Neural cell (in vitro differentiated cells): Measurements from ENCODE around the gene ZBTB7C. TPM values are rescaled to one million over a fixed set of nuclear protein-coding genes. Genes with fewer than 3 reads are reported as not detected.

Experiments
- H2AFZ ChIP-seq: fragments of 200-600, 300-800 bp; sonication (generic), shearing (Covaris generic); 2 replicates; pipeline ENCODE4 v1.6.0; 2014; ENCODE audit warnings: low read depth, mild to moderate bottlenecking, antibody characterized with exemption, low read length, moderate library complexity
- H3F3A ChIP-seq: fragments of 200-600 bp; shearing (Covaris generic); 2 replicates; pipeline ENCODE4 v1.6.1; 2016; ENCODE audit warnings: mild to moderate bottlenecking, moderate library complexity, mixed read lengths, antibody characterized with exemption, low read length; ENCODE audit not compliant: insufficient read depth, poor library complexity, severe bottlenecking
- H3K27ac ChIP-seq: fragments of 200-600, 300-800 bp; sonication (generic), shearing (Covaris generic); 2 replicates; pipeline ENCODE4 v1.5.1; 2014; ENCODE audit warnings: mild to moderate bottlenecking, low read length, moderate library complexity
- H3K27me3 ChIP-seq: fragments of 300-800, 200-600 bp; sonication (generic), shearing (Covaris generic); 2 replicates; pipeline ENCODE4 v1.6.0; 2014; ENCODE audit warnings: mild to moderate bottlenecking, low read depth, low read length, moderate library complexity; ENCODE audit not compliant: insufficient read depth
- H3K36me3 ChIP-seq: fragments of 300-800, 200-600 bp; sonication (generic), shearing (Covaris generic); 2 replicates; pipeline ENCODE4 v1.5.1; 2014; ENCODE audit warnings: mild to moderate bottlenecking, antibody characterized with exemption, low read length, moderate library complexity; ENCODE audit not compliant: insufficient read depth
- H3K4me2 ChIP-seq: fragments of 300-800, 200-600 bp; sonication (generic), shearing (Covaris generic); 2 replicates; pipeline ENCODE4 v1.6.0; 2014; ENCODE audit warnings: mild to moderate bottlenecking, low read length
- H3K4me3 ChIP-seq: fragments of 300-800, 200-600 bp; sonication (generic), shearing (Covaris generic); 2 replicates; pipeline ENCODE4 v1.5.1; 2014; ENCODE audit warnings: mild to moderate bottlenecking, low read length, moderate library complexity
- H3K79me2 ChIP-seq: fragments of 200-600 bp; shearing (Covaris generic); replicated peaks from 2 replicates; pipeline ENCODE4 v1.6.0; 2014; ENCODE audit warnings: mild to moderate bottlenecking, low read length, moderate library complexity; ENCODE audit not compliant: insufficient read depth
- H3K9ac ChIP-seq: fragments of 300-800, 200-600 bp; sonication (generic), shearing (Covaris generic); 2 replicates; pipeline ENCODE4 v1.6.1; 2016; ENCODE audit warnings: mild to moderate bottlenecking, low read length, mixed read lengths
- H3K9me2 ChIP-seq: fragments of 200-600 bp; shearing (Covaris generic); 2 replicates; pipeline ENCODE4 v1.6.1; 2016; ENCODE audit warnings: mild to moderate bottlenecking, low read length, mixed read lengths; ENCODE audit not compliant: insufficient read depth
- H3K9me3 ChIP-seq: fragments of 200-600, 300-800 bp; sonication (generic), shearing (Covaris generic); 2 replicates; pipeline ENCODE4 v1.6.1; 2016; ENCODE audit warnings: mild to moderate bottlenecking, mixed run types, low read length, moderate library complexity, mixed read lengths
- H4K20me1 ChIP-seq: fragments of 200-600 bp; shearing (Covaris generic); 2 replicates; pipeline ENCODE4 v1.6.1; 2016; ENCODE audit warnings: mild to moderate bottlenecking, mixed run types; ENCODE audit not compliant: insufficient read depth
- CTCF ChIP-seq: fragments of 450-650 bp; IDR thresholded peaks from 2 replicates; pipeline ENCODE4 v1.5.1; 2014; ENCODE audit warnings: antibody characterized with exemption, mild to moderate bottlenecking, moderate library complexity; ENCODE audit not compliant: poor library complexity, severe bottlenecking
- EP300 ChIP-seq: fragments of 450-650 bp; conservative IDR thresholded peaks from 2 replicates; pipeline ENCODE4 v1.6.1; 2014; ENCODE audit warnings: antibody characterized with exemption, mild to moderate bottlenecking, moderate library complexity; ENCODE audit not compliant: poor library complexity, severe bottlenecking
- EZH2 ChIP-seq: fragments of 200-600, 300-800 bp; shearing (Covaris generic), sonication (generic); IDR thresholded peaks from 2 replicates; pipeline ENCODE4 v1.6.1; 2014; ENCODE audit warnings: antibody characterized with exemption, low read length, borderline replicate concordance, mild to moderate bottlenecking; ENCODE audit not compliant: insufficient read depth, poor library complexity, severe bottlenecking
- MXI1 ChIP-seq: fragments of 450-650 bp; conservative IDR thresholded peaks from 2 replicates; pipeline ENCODE4 v1.6.1; 2014; ENCODE audit warnings: antibody characterized with exemption, mild to moderate bottlenecking; ENCODE audit not compliant: poor library complexity, severe bottlenecking
- POLR2AphosphoS5 ChIP-seq: IDR thresholded peaks from 2 replicates; pipeline ENCODE4 v1.6.1; 2012
- RAD21 ChIP-seq: fragments of 450-650 bp; conservative IDR thresholded peaks from 2 replicates; pipeline ENCODE4 v1.6.1; 2014; ENCODE audit warnings: antibody characterized with exemption, mild to moderate bottlenecking, moderate library complexity
- REST ChIP-seq: IDR thresholded peaks from 2 replicates; pipeline ENCODE4 v1.6.1; 2012; ENCODE audit warnings: borderline replicate concordance
- SMC3 ChIP-seq: fragments of 450-650 bp; conservative IDR thresholded peaks from 2 replicates; pipeline ENCODE4 v1.6.1; 2014; ENCODE audit warnings: antibody characterized with exemption, mild to moderate bottlenecking, moderate library complexity; ENCODE audit not compliant: poor library complexity
- TAF1 ChIP-seq: IDR thresholded peaks from 2 replicates; pipeline ENCODE4 v1.6.1; 2012; ENCODE audit warnings: low read depth
- polyA plus RNA-seq: library from polyadenylated mRNA; depleted of rRNA; stranded (reverse); fragments of >200 nt; gene quantifications from 2 replicates; pipeline ENCODE4 v1.2.3, GENCODE V29; 2014

Gene ZBTB7C
- polyA plus RNA-seq, 1 donor from 2014 or later, result 2.4 TPM

- no peak overlapping the region for H3K4me3 ChIP-seq
- H3F3A ChIP-seq, result no peaks in the 10 kb centered on the region
- H3K79me2 ChIP-seq, result no peaks in the 10 kb centered on the region
- H3K9me3 ChIP-seq, result no peaks in the 10 kb centered on the region
- no peak overlapping the region for H3K4me2 ChIP-seq
- H3K36me3 ChIP-seq, result no peaks in the 10 kb centered on the region
- no peak overlapping the region for H3K9ac ChIP-seq
- H3K27ac ChIP-seq, result no peak overlapping the region
- no peaks in the 10 kb centered on the region for H4K20me1 ChIP-seq
- TF ChIP-seq POLR2AphosphoS5, result no peak
- no peak for TF ChIP-seq EP300
- TF ChIP-seq RAD21, result no peak
- no peak for TF ChIP-seq CTCF
- no peak for TF ChIP-seq SMC3
- TF ChIP-seq TAF1, result no peak
- no peak for TF ChIP-seq EZH2
- no peak for TF ChIP-seq REST
- H3K27me3 ChIP-seq, result no peaks in the 10 kb centered on the region
- H2AFZ ChIP-seq, result no peak overlapping the region
- H3K9me2 ChIP-seq, result no peaks in the 10 kb centered on the region
Observed at GRCh38 chr18:48351216-48352050, 57.8 kb downstream of the ZBTB7C start.

GRCh38 chr18:48348739-48349138, 60.4 kb downstream of the ZBTB7C start:
- no peaks in the 10 kb centered on the region for H3K79me2 ChIP-seq
- no peak overlapping the region for H3K9ac ChIP-seq
- no peak overlapping the region for H2AFZ ChIP-seq
- no peaks in the 10 kb centered on the region for H3K9me2 ChIP-seq
- H3K4me2 ChIP-seq, result no peak overlapping the region
- no peaks in the 10 kb centered on the region for H3K9me3 ChIP-seq
- H3F3A ChIP-seq, result no peaks in the 10 kb centered on the region
- no peak overlapping the region for H3K4me3 ChIP-seq
- no peaks in the 10 kb centered on the region for H4K20me1 ChIP-seq
- H3K36me3 ChIP-seq, result no peaks in the 10 kb centered on the region
- no peaks in the 10 kb centered on the region for H3K27me3 ChIP-seq
- H3K27ac ChIP-seq, result no peak overlapping the region
- TF ChIP-seq POLR2AphosphoS5 (no peak), RAD21 (no peak), REST (no peak), EP300 (no peak), MXI1 (no peak)
